ENCODE data around the gene CRISPLD2. TPM values are rescaled to one million over a fixed set of nuclear protein-coding genes. Genes with fewer than 3 reads are reported as not detected.
A peak's percentile ranks its signal among the peaks of the same experiment; 100 is the strongest.

Gene CRISPLD2
- total and polyA plus RNA-seq, 4 donors: 3.4 to 15.8 (median 8.2) TPM

DNA sequence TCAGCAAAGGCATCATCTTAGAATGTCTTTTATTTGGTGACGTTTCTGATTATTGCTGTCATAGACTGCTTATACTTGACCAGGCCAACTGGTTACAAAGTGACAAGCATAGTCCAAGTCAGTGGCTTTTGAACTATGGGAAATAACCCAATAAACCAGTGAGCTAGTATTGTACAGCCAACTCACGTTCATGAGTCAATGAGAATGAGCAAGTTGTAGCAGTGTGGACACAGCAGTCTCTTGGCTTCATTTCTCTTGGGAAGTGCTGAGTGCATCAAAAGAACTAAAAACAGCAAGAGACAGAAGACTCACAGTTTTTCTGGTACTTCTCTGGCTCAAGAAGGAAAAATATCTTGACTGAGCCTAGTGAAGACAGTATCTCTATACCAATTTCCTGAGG is 36.9 kb upstream of the CRISPLD2 start:
- Histone ChIP-seq H3K4me3 (ENCODE audit: low read depth, low read length) (no peak overlapping the region), H3K27ac (ENCODE audit: low read depth, low read length) (no peak overlapping the region), H3K36me3 (ENCODE audit: control insufficient read depth, insufficient read depth, low read length) (peaks cover 15% of the 10 kb centered on the region), H3K4me1 (ENCODE audit: control insufficient read depth, insufficient read depth, low read length) (peaks cover 30% of the 10 kb centered on the region), H3K27me3 (ENCODE audit: control insufficient read depth, insufficient read depth, low read length) (no peaks in the 10 kb centered on the region), H3K9me3 (ENCODE audit: control insufficient read depth, insufficient read depth, low read length) (no peaks in the 10 kb centered on the region)
- peak in 1 of 6 donors; percentile 68 for DNase-seq (ENCODE audit: low read depth in 4 of 6, low spot score in 6 of 6)
- WGBS (ENCODE audit: insufficient coverage): 63% methylated on average over 2 of the region's 2 CpGs

GRCh38 chr16:84785843-84786581 is 33.8 kb upstream of the CRISPLD2 start:
- WGBS (ENCODE audit: insufficient coverage): 32% methylated on average over 7 of the region's 11 CpGs

GRCh38 chr16:84786605-84787262 is 33.1 kb upstream of the CRISPLD2 start:
- H3K4me1 ChIP-seq (ENCODE audit: control insufficient read depth, insufficient read depth, low read length): peaks cover 31% of the 10 kb centered on the region
- DNase-seq (ENCODE audit: low read depth in 4 of 6, low spot score in 6 of 6): no peak
- H3K27me3 ChIP-seq (ENCODE audit: control insufficient read depth, insufficient read depth, low read length): no peaks in the 10 kb centered on the region
- WGBS (ENCODE audit: insufficient coverage): 63% methylated on average over 13 of the region's 13 CpGs
- H3K27ac ChIP-seq (ENCODE audit: low read depth, low read length): peak overlapping the region; percentile 7
- no peak overlapping the region for H3K4me3 ChIP-seq (ENCODE audit: low read depth, low read length)
- H3K36me3 ChIP-seq (ENCODE audit: control insufficient read depth, insufficient read depth, low read length): peaks cover 3% of the 10 kb centered on the region
- H3K9me3 ChIP-seq (ENCODE audit: control insufficient read depth, insufficient read depth, low read length): no peaks in the 10 kb centered on the region

More at GRCh38 chr16:84785843-84786581, 33.8 kb upstream of the CRISPLD2 start:
- Histone ChIP-seq H3K36me3 (ENCODE audit: control insufficient read depth, insufficient read depth, low read length) (peaks cover 3% of the 10 kb centered on the region), H3K9me3 (ENCODE audit: control insufficient read depth, insufficient read depth, low read length) (no peaks in the 10 kb centered on the region), H3K27me3 (ENCODE audit: control insufficient read depth, insufficient read depth, low read length) (no peaks in the 10 kb centered on the region), H3K27ac (ENCODE audit: low read depth, low read length) (no peak overlapping the region), H3K4me1 (ENCODE audit: control insufficient read depth, insufficient read depth, low read length) (peaks cover 34% of the 10 kb centered on the region), H3K4me3 (ENCODE audit: low read depth, low read length) (no peak overlapping the region)
- DNase-seq (ENCODE audit: low read depth in 4 of 6, low spot score in 6 of 6): peak in 5 of 6 donors; percentile 36 to 94 (median 65)

DNA sequence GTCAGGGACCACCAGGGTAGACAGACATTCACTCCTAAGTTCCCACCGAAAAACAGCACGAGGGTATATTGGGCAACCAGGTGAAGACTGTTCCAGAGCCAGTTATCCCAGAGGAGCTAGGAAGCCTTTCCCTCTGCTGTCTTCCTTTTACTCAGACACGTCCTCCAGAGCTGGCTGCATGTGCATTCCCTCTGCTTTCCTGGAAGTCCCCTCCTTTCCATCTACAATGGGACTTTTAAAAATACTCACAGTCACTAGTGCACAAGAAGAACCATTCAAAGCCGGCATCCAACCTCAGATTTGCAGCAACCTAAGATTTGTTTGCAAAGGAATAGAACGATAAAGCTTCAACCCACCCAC is 32.5 kb upstream of the CRISPLD2 start:
- DNase-seq (ENCODE audit: low read depth in 4 of 6, low spot score in 6 of 6): peak in 1 of 6 donors; percentile 33
- Histone ChIP-seq H3K27ac (ENCODE audit: low read depth, low read length) (peak overlapping the region; percentile 7), H3K4me3 (ENCODE audit: low read depth, low read length) (no peak overlapping the region), H3K36me3 (ENCODE audit: control insufficient read depth, insufficient read depth, low read length) (peaks cover 3% of the 10 kb centered on the region), H3K9me3 (ENCODE audit: control insufficient read depth, insufficient read depth, low read length) (no peaks in the 10 kb centered on the region), H3K4me1 (ENCODE audit: control insufficient read depth, insufficient read depth, low read length) (peaks cover 31% of the 10 kb centered on the region), H3K27me3 (ENCODE audit: control insufficient read depth, insufficient read depth, low read length) (no peaks in the 10 kb centered on the region)
- WGBS (ENCODE audit: insufficient coverage): 38% methylated on average over 3 of the region's 5 CpGs

DNA sequence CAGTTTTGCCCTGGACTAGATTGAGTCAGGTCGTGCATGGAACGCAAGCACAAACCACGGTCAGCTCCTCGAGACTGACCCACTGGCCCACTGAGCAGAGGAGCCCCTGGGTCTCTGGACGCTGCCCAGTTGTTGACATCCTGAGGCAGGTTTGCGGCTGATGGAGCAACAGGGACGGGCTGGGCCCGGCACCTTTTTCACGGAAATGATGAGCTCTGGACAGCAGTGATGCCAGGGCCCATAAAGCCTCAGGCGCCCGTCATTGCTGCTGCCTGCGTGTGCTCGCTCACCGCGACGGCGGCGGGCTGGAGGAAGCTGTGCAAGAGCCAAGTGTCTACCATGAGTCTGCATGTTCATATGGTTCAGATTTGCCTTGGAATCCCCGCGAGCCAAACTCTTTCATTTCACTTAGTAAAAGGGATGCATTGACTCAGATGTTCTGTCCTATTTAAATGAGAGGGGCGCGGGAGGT is 30.8 kb upstream of the CRISPLD2 start:
- Histone ChIP-seq H3K4me1 (ENCODE audit: control insufficient read depth, insufficient read depth, low read length) (peaks cover 31% of the 10 kb centered on the region), H3K27me3 (ENCODE audit: control insufficient read depth, insufficient read depth, low read length) (no peaks in the 10 kb centered on the region), H3K9me3 (ENCODE audit: control insufficient read depth, insufficient read depth, low read length) (no peaks in the 10 kb centered on the region), H3K27ac (ENCODE audit: low read depth, low read length) (no peak overlapping the region), H3K36me3 (ENCODE audit: control insufficient read depth, insufficient read depth, low read length) (peaks cover 3% of the 10 kb centered on the region), H3K4me3 (ENCODE audit: low read depth, low read length) (no peak overlapping the region)
- DNase-seq (ENCODE audit: low read depth in 4 of 6, low spot score in 6 of 6): peak in 2 of 6 donors; percentile 55 to 67
- WGBS (ENCODE audit: insufficient coverage): 82% methylated on average over 15 of the region's 22 CpGs

GRCh38 chr16:84789431-84789830 is 30.4 kb upstream of the CRISPLD2 start:
- no peak for DNase-seq (ENCODE audit: low read depth in 4 of 6, low spot score in 6 of 6)
- WGBS (ENCODE audit: insufficient coverage): 82% methylated on average over 7 of the region's 11 CpGs
- H3K4me3 ChIP-seq (ENCODE audit: low read depth, low read length): no peak overlapping the region
- H3K27me3 ChIP-seq (ENCODE audit: control insufficient read depth, insufficient read depth, low read length): no peaks in the 10 kb centered on the region
- peaks cover 3% of the 10 kb centered on the region for H3K36me3 ChIP-seq (ENCODE audit: control insufficient read depth, insufficient read depth, low read length)
- no peak overlapping the region for H3K27ac ChIP-seq (ENCODE audit: low read depth, low read length)
- peaks cover 31% of the 10 kb centered on the region for H3K4me1 ChIP-seq (ENCODE audit: control insufficient read depth, insufficient read depth, low read length)
- no peaks in the 10 kb centered on the region for H3K9me3 ChIP-seq (ENCODE audit: control insufficient read depth, insufficient read depth, low read length)

DNA sequence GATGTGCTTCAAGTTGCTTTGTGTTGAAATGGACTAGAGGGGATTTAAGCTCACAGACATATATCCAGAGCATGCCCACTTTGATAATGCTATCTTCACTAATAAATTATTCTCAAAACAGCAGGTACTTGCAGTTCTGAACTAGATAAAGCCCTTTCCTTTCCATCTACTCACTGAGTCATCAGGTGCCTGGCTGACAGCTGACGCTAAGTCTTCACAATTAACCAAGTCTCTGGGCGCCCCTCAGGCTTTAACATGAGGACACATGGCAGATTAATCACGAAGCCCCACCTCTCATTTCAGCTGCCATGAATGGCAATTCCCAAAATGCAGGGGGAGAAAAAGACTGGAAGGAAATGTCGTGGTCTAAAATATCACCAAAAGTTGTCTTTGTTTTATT is 29.5 kb upstream of the CRISPLD2 start:
- peak in 1 of 6 donors; percentile 42 for DNase-seq (ENCODE audit: low read depth in 4 of 6, low spot score in 6 of 6)
- H3K36me3 ChIP-seq (ENCODE audit: control insufficient read depth, insufficient read depth, low read length): peaks cover 5% of the 10 kb centered on the region
- H3K27me3 ChIP-seq (ENCODE audit: control insufficient read depth, insufficient read depth, low read length): no peaks in the 10 kb centered on the region
- H3K9me3 ChIP-seq (ENCODE audit: control insufficient read depth, insufficient read depth, low read length): no peaks in the 10 kb centered on the region
- peaks cover 31% of the 10 kb centered on the region for H3K4me1 ChIP-seq (ENCODE audit: control insufficient read depth, insufficient read depth, low read length)
- no peak overlapping the region for H3K27ac ChIP-seq (ENCODE audit: low read depth, low read length)
- no peak overlapping the region for H3K4me3 ChIP-seq (ENCODE audit: low read depth, low read length)
- WGBS (ENCODE audit: insufficient coverage): 67% methylated on average over 1 of the region's 4 CpGs

- Histone ChIP-seq H3K9me3 (ENCODE audit: control insufficient read depth, insufficient read depth, low read length) (no peaks in the 10 kb centered on the region), H3K4me1 (ENCODE audit: control insufficient read depth, insufficient read depth, low read length) (peaks cover 23% of the 10 kb centered on the region), H3K36me3 (ENCODE audit: control insufficient read depth, insufficient read depth, low read length) (peaks cover 7% of the 10 kb centered on the region), H3K4me3 (ENCODE audit: low read depth, low read length) (no peak overlapping the region), H3K27me3 (ENCODE audit: control insufficient read depth, insufficient read depth, low read length) (no peaks in the 10 kb centered on the region), H3K27ac (ENCODE audit: low read depth, low read length) (no peak overlapping the region)
- DNase-seq (ENCODE audit: low read depth in 4 of 6, low spot score in 6 of 6): no peak
- 98% methylated on average over 6 of the region's 12 CpGs for WGBS (ENCODE audit: insufficient coverage)
Measured at GRCh38 chr16:84791088-84791487, 28.7 kb upstream of the CRISPLD2 start.

DNA sequence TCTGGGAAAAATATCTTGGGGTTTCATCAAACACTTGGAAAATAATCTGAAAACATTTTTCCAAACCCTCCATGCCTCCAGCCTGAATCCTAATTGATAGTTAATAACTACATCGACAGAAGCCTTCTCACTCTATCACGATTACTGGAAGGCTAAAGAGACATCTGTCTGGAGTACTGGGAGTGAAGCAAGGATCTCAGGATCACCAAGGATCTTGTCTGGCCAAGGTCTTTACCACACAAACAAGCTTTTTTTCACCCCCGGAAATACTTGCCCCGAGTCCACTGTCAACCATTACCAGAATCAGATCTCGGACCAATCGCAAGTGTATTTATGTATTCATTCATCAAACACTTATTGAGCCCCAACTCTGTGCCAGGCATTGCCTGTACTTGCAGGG is 28.3 kb upstream of the CRISPLD2 start:
- no peaks in the 10 kb centered on the region for H3K9me3 ChIP-seq (ENCODE audit: control insufficient read depth, insufficient read depth, low read length)
- H3K27me3 ChIP-seq (ENCODE audit: control insufficient read depth, insufficient read depth, low read length): no peaks in the 10 kb centered on the region
- no peak overlapping the region for H3K4me3 ChIP-seq (ENCODE audit: low read depth, low read length)
- H3K36me3 ChIP-seq (ENCODE audit: control insufficient read depth, insufficient read depth, low read length): peaks cover 7% of the 10 kb centered on the region
- peaks cover 19% of the 10 kb centered on the region for H3K4me1 ChIP-seq (ENCODE audit: control insufficient read depth, insufficient read depth, low read length)
- 94% methylated on average over 3 of the region's 6 CpGs for WGBS (ENCODE audit: insufficient coverage)
- no peak overlapping the region for H3K27ac ChIP-seq (ENCODE audit: low read depth, low read length)
- no peak for DNase-seq (ENCODE audit: low read depth in 4 of 6, low spot score in 6 of 6)

- Histone ChIP-seq H3K27me3 (ENCODE audit: control insufficient read depth, insufficient read depth, low read length) (no peaks in the 10 kb centered on the region), H3K4me1 (ENCODE audit: control insufficient read depth, insufficient read depth, low read length) (peaks cover under 1% of the 10 kb centered on the region), H3K36me3 (ENCODE audit: control insufficient read depth, insufficient read depth, low read length) (peaks cover 4% of the 10 kb centered on the region), H3K27ac (ENCODE audit: low read depth, low read length) (no peak overlapping the region), H3K4me3 (ENCODE audit: low read depth, low read length) (no peak overlapping the region), H3K9me3 (ENCODE audit: control insufficient read depth, insufficient read depth, low read length) (no peaks in the 10 kb centered on the region)
- no peak for DNase-seq (ENCODE audit: low read depth in 4 of 6, low spot score in 6 of 6)
- WGBS (ENCODE audit: insufficient coverage): 68% methylated on average over 4 of the region's 6 CpGs
Measured at GRCh38 chr16:84794186-84794585, 25.6 kb upstream of the CRISPLD2 start.
